SK-N-SH (cell line): Measurements from ENCODE around the gene SPEF2. TPM values are rescaled to one million over a fixed set of nuclear protein-coding genes. Genes with fewer than 3 reads are reported as not detected.

Experiments used
- CTCF ChIA-PET: fragments of 300-600, 350-600 bp; formaldehyde crosslinking; extraction: SDS; loops from one replicate; lab custom pipeline; 2021; lab: Yijun Ruan, JAX
- POLR2A ChIA-PET: fragments of 350-600 bp; sonication (Branson Sonifier 250); formaldehyde crosslinking; extraction: SDS; loops from one replicate; lab custom pipeline; 2020; ENCODE audit warnings: antibody characterized with exemption, inconsistent platforms; lab: Yijun Ruan, JAX
- DNase-seq: peaks from one replicate; pipeline ENCODE4 v3.0.0; 2012
- H2AFZ ChIP-seq: fragments of 200-600 bp; sonication (generic); 2 replicates; pipeline ENCODE4 v1.8.1; 2016; ENCODE audit warnings: antibody characterized with exemption, mild to moderate bottlenecking, low read depth
- H3F3A ChIP-seq: fragments of 200-600 bp; sonication (generic); replicated peaks from 2 replicates; pipeline ENCODE3; 2016; ENCODE audit warnings: antibody characterized with exemption, mild to moderate bottlenecking; ENCODE audit not compliant: insufficient read depth
- H3K27ac ChIP-seq, 2 experiments: fragments of 200-500 bp in 1 of 2; fragments of 200-600 bp in 1 of 2; sonication (Bioruptor generic) in 1 of 2; sonication (generic), shearing (Covaris generic) in 1 of 2; 2 replicates each; pipeline versions ENCODE4 v1.5.1 to v1.6.1; 2014 to 2016; ENCODE audit warnings: low read depth in 2 of 2, inconsistent platforms in 1 of 2, low read length in 1 of 2, mild to moderate bottlenecking in 1 of 2, mixed read lengths in 1 of 2
- H3K27me3 ChIP-seq: fragments of 200-600 bp; sonication (generic), shearing (Covaris generic); 2 replicates; pipeline ENCODE4 v1.6.1; 2016; ENCODE audit warnings: mixed run types; ENCODE audit not compliant: insufficient read depth
- H3K36me3 ChIP-seq, 2 experiments: fragments of 200-500 bp in 1 of 2; fragments of 200-600 bp in 1 of 2; sonication (Bioruptor generic) in 1 of 2; sonication (generic) in 1 of 2; replicated peaks in 1 of 2; 2 replicates each; pipeline versions ENCODE3 to v1.5.1; 2014 to 2016; ENCODE audit warnings: low read length in 1 of 2, mild to moderate bottlenecking in 1 of 2; ENCODE audit not compliant: insufficient read depth in 2 of 2, control insufficient read depth in 1 of 2
- H3K4me1 ChIP-seq, 2 experiments: fragments of 200-500 bp in 1 of 2; fragments of 200-600 bp in 1 of 2; sonication (Bioruptor generic) in 1 of 2; sonication (generic), shearing (Covaris generic) in 1 of 2; 2 replicates each; pipeline versions ENCODE4 v1.5.1 to v1.6.1; 2014 to 2016; ENCODE audit warnings: low read depth in 1 of 2, low read length in 1 of 2, mixed run types in 1 of 2; ENCODE audit not compliant: insufficient read depth in 2 of 2, control insufficient read depth in 1 of 2
- H3K4me2 ChIP-seq: fragments of 200-600 bp; sonication (generic), shearing (Covaris generic); 2 replicates; pipeline ENCODE4 v1.6.1; 2017; ENCODE audit warnings: mixed run types
- H3K4me3 ChIP-seq, 2 experiments: fragments of 200-500 bp in 1 of 2; fragments of 200-600 bp in 1 of 2; sonication (Bioruptor generic) in 1 of 2; sonication (generic), shearing (Covaris generic) in 1 of 2; 2 replicates each; pipeline versions ENCODE4 v1.5.1 to v1.8.1; 2014 to 2016; ENCODE audit warnings: low read depth in 2 of 2, inconsistent platforms in 1 of 2, low read length in 1 of 2, mild to moderate bottlenecking in 1 of 2, mixed read lengths in 1 of 2, moderate library complexity in 1 of 2
- H3K79me2 ChIP-seq: fragments of 200-600 bp; sonication (generic); 2 replicates; pipeline ENCODE4 v1.8.1; 2017; ENCODE audit warnings: mild to moderate bottlenecking; ENCODE audit not compliant: insufficient read depth
- H3K9ac ChIP-seq: fragments of 200-600 bp; sonication (generic); 2 replicates; pipeline ENCODE4 v1.6.1; 2017; ENCODE audit warnings: mixed run types
- H3K9me2 ChIP-seq: fragments of 200-600 bp; sonication (generic); 2 replicates; pipeline ENCODE4 v1.6.1; 2017; ENCODE audit warnings: mixed run types
- H3K9me3 ChIP-seq: fragments of 200-600 bp; sonication (generic); 2 replicates; pipeline ENCODE4 v1.6.1; 2017; ENCODE audit warnings: mixed run types, mild to moderate bottlenecking, moderate library complexity
- H4K20me1 ChIP-seq: fragments of 200-600 bp; sonication (generic); 2 replicates; pipeline ENCODE4 v1.6.1; 2017; ENCODE audit warnings: mild to moderate bottlenecking, mixed run types; ENCODE audit not compliant: insufficient read depth
- GABPA ChIP-seq: IDR thresholded peaks from 2 replicates; pipeline ENCODE4 v1.4.0; 2012; ENCODE audit warnings: low read depth, mild to moderate bottlenecking
- GATA2 ChIP-seq: sonication (generic); formaldehyde crosslinking; IDR thresholded peaks from 2 replicates; pipeline ENCODE4 v1.5.0; 2020; ENCODE audit warnings: mild to moderate bottlenecking, missing genetic modification reagents
- JUND ChIP-seq: IDR thresholded peaks from 2 replicates; pipeline ENCODE4 v1.4.0; 2012
- MAX ChIP-seq: IDR thresholded peaks from 2 replicates; pipeline ENCODE4 v1.4.0; 2012; ENCODE audit warnings: low read depth
- NFIC ChIP-seq: IDR thresholded peaks from 2 replicates; pipeline ENCODE4 v1.4.0; 2012; ENCODE audit warnings: borderline replicate concordance
- NRF1 ChIP-seq: IDR thresholded peaks from 2 replicates; pipeline ENCODE4 v1.6.1; 2012; ENCODE audit warnings: low read depth, mild to moderate bottlenecking, low read length
- POLR2AphosphoS5 ChIP-seq: IDR thresholded peaks from 2 replicates; pipeline ENCODE4 v1.6.1; 2012; ENCODE audit warnings: low read depth, low read length
- RCOR1 ChIP-seq: fragments of 150-350 bp; IDR thresholded peaks from 2 replicates; pipeline ENCODE4 v1.6.1; 2017; ENCODE audit warnings: antibody characterized with exemption, low read length
- RXRA ChIP-seq: IDR thresholded peaks from 2 replicates; pipeline ENCODE4 v1.4.0; 2012; ENCODE audit warnings: low read depth, mild to moderate bottlenecking, borderline replicate concordance
- SIN3A ChIP-seq: IDR thresholded peaks from 2 replicates; pipeline ENCODE4 v1.6.1; 2012; ENCODE audit warnings: low read depth, mild to moderate bottlenecking, low read length, moderate library complexity, borderline replicate concordance
- SMC3 ChIP-seq: IDR thresholded peaks from 2 replicates; pipeline ENCODE4 v1.6.1; 2012; ENCODE audit warnings: low read depth, low read length, improper control_type of control experiment
- TCF12 ChIP-seq: IDR thresholded peaks from 2 replicates; pipeline ENCODE4 v1.4.0; 2012
- TEAD4 ChIP-seq: IDR thresholded peaks from 2 replicates; pipeline ENCODE4 v1.4.0; 2012; ENCODE audit warnings: mild to moderate bottlenecking, borderline replicate concordance; ENCODE audit not compliant: insufficient read depth
- ZBTB33 ChIP-seq: IDR thresholded peaks from 2 replicates; pipeline ENCODE4 v1.4.0; 2012; ENCODE audit warnings: low read depth, borderline replicate concordance
- WGBS: methylation state at CpG from one replicate; pipeline ENCODE4 v1.1.6; 2017; ENCODE audit warnings: low lambda C conversion rate; 5-methylcytosine and 5-hydroxymethylcytosine counted together
- polyA plus RNA-seq, 3 experiments: library from polyadenylated mRNA; depleted of rRNA; stranded (reverse); fragments of >200 nt; gene quantifications; 2 replicates each; pipeline ENCODE4 v1.2.3, GENCODE V29; 2012
- TF ChIP-seq, protein P1 (sequence below): IDR thresholded peaks from 2 replicates; pipeline ENCODE4 v1.6.1; 2012; ENCODE audit warnings: mild to moderate bottlenecking, low read depth, low read length, moderate library complexity
- TF ChIP-seq, protein P2 (sequence below): IDR thresholded peaks from 2 replicates; pipeline ENCODE4; 2012
- TF ChIP-seq, protein P3 (sequence below): fragments of 150-350 bp; IDR thresholded peaks from 2 replicates; pipeline ENCODE4 v1.6.1; 2016; ENCODE audit warnings: mild to moderate bottlenecking, low read depth, low read length

SPEF2 gene
- polyA plus RNA-seq, 1 of the 3 experiments (the other 2 are of a cell fraction), result 1.6 TPM

- DNase-seq, result no peak
- Histone ChIP-seq H3F3A (no peaks in the 10 kb centered on the region), H3K4me1 (peaks cover 19 to 21% of the 10 kb centered on the region in 2 experiments; a peak in 3 of 4 replicates), H3K27ac (no peak overlapping the region), H2AFZ (no peak overlapping the region), H3K4me2 (no peak overlapping the region), H3K36me3 (no peaks in the 10 kb centered on the region), H3K9ac (no peak overlapping the region), H3K9me2 (no peaks in the 10 kb centered on the region), H3K27me3 (no peaks in the 10 kb centered on the region), H3K9me3 (no peaks in the 10 kb centered on the region), H3K79me2 (no peaks in the 10 kb centered on the region)
- ChIA-PET CTCF (no interaction called here), POLR2A (no interaction called here)
- WGBS, result 73% methylated on average over 1 of the region's 1 CpG
- TF ChIP-seq POLR2AphosphoS5 (no peak), NRF1 (no peak), GABPA (no peak), SIN3A (no peak), RXRA (no peak), RCOR1 (no peak), ZBTB33 (no peak), MAX (no peak), TEAD4 (no peak), NFIC (no peak), SMC3 (no peak), JUND (no peak), GATA2 (no peak), TCF12 (no peak)
- TF ChIP-seq, protein P1, sequence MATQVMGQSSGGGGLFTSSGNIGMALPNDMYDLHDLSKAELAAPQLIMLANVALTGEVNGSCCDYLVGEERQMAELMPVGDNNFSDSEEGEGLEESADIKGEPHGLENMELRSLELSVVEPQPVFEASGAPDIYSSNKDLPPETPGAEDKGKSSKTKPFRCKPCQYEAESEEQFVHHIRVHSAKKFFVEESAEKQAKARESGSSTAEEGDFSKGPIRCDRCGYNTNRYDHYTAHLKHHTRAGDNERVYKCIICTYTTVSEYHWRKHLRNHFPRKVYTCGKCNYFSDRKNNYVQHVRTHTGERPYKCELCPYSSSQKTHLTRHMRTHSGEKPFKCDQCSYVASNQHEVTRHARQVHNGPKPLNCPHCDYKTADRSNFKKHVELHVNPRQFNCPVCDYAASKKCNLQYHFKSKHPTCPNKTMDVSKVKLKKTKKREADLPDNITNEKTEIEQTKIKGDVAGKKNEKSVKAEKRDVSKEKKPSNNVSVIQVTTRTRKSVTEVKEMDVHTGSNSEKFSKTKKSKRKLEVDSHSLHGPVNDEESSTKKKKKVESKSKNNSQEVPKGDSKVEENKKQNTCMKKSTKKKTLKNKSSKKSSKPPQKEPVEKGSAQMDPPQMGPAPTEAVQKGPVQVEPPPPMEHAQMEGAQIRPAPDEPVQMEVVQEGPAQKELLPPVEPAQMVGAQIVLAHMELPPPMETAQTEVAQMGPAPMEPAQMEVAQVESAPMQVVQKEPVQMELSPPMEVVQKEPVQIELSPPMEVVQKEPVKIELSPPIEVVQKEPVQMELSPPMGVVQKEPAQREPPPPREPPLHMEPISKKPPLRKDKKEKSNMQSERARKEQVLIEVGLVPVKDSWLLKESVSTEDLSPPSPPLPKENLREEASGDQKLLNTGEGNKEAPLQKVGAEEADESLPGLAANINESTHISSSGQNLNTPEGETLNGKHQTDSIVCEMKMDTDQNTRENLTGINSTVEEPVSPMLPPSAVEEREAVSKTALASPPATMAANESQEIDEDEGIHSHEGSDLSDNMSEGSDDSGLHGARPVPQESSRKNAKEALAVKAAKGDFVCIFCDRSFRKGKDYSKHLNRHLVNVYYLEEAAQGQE, result no peak
- TF ChIP-seq, protein P2, sequence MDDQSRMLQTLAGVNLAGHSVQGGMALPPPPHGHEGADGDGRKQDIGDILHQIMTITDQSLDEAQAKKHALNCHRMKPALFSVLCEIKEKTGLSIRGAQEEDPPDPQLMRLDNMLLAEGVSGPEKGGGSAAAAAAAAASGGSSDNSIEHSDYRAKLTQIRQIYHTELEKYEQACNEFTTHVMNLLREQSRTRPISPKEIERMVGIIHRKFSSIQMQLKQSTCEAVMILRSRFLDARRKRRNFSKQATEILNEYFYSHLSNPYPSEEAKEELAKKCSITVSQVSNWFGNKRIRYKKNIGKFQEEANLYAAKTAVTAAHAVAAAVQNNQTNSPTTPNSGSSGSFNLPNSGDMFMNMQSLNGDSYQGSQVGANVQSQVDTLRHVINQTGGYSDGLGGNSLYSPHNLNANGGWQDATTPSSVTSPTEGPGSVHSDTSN, result no peak
- TF ChIP-seq, protein P3, sequence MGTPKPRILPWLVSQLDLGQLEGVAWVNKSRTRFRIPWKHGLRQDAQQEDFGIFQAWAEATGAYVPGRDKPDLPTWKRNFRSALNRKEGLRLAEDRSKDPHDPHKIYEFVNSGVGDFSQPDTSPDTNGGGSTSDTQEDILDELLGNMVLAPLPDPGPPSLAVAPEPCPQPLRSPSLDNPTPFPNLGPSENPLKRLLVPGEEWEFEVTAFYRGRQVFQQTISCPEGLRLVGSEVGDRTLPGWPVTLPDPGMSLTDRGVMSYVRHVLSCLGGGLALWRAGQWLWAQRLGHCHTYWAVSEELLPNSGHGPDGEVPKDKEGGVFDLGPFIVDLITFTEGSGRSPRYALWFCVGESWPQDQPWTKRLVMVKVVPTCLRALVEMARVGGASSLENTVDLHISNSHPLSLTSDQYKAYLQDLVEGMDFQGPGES, result no peak
- TF ChIP-seq, all 33 proteins: peak for 0
- H3K4me3 ChIP-seq, result no peak overlapping the region
- H4K20me1 ChIP-seq, result no peaks in the 10 kb centered on the region
Observed at GRCh38 chr5:35799753-35800152, 182.1 kb downstream of the SPEF2 start.
